GM21737 (cell line): ENCODE measurements around the gene LRRC1.

Experiments
- ATAC-seq: cut with Tn5 transposase; IDR thresholded peaks from one replicate; pipeline ENCODE4 v1.9.1; 2021; ENCODE audit warnings: mild to moderate bottlenecking, moderate library complexity; ENCODE audit not compliant: unreplicated experiment

Gene LRRC1

GRCh38 chr6:53947780-53948179 lies 153.0 kb downstream of the LRRC1 start:
- no peak for ATAC-seq

GRCh38 chr6:53951383-53951782 lies 156.6 kb downstream of the LRRC1 start:
- ATAC-seq, result no peak

- ATAC-seq, result peak; percentile 65
Observed at GRCh38 chr6:53956068-53956711, 161.4 kb downstream of the LRRC1 start.

GRCh38 chr6:53956804-53957203 lies 162.0 kb downstream of the LRRC1 start:
- no peak for ATAC-seq

- no peak for ATAC-seq
Observed at GRCh38 chr6:53959717-53960116, 164.9 kb downstream of the LRRC1 start.

GRCh38 chr6:53960311-53960710 lies 165.5 kb downstream of the LRRC1 start:
- no peak for ATAC-seq

GRCh38 chr6:53961679-53962370 lies 167.0 kb downstream of the LRRC1 start:
- ATAC-seq, result no peak

GRCh38 chr6:53962646-53963045 lies 167.8 kb downstream of the LRRC1 start:
- no peak for ATAC-seq

- ATAC-seq, result no peak
Observed at GRCh38 chr6:53967415-53967814, 172.6 kb downstream of the LRRC1 start.
